Effector CD8-positive, alpha-beta T cell (primary cell): ENCODE results near the gene CMPK2.

Source experiments
- DNase-seq: peaks from one replicate; lab custom pipeline; 2025; lab: John Stamatoyannopoulos, UW

The CMPK2 gene

DNA sequence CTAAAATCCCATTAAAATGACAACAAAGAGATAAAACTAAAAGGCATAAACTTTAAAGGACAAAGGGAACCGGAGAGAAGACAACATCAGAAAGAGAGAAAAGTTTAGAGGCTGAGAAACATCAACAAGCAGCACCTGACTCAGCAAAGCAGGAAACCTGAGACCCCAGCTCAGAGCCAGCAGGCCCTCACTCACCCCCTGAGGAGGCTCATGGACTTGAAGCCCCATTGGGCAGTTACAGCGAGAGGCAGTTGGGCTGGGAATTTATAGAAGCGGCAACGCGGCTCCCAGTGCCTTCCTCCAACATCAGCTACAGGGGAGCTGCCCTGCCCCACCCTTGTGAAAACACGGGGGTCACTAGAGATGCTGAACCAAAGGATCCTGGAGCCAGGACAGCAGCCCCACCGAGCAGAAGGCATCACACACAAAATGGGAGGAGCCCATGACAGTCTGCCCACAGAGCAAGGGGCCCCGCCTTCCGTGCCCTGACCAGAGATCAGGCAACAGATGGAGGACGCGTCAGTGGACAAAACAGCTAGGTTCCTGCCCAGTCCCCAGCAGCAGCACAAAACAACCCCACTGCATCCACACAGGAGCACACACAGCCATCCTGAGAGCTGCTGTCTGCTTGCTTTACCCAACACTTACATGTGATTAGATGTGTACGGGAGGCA is 52.7 kb downstream of the CMPK2 start:
- DNase-seq = no peak

DNA sequence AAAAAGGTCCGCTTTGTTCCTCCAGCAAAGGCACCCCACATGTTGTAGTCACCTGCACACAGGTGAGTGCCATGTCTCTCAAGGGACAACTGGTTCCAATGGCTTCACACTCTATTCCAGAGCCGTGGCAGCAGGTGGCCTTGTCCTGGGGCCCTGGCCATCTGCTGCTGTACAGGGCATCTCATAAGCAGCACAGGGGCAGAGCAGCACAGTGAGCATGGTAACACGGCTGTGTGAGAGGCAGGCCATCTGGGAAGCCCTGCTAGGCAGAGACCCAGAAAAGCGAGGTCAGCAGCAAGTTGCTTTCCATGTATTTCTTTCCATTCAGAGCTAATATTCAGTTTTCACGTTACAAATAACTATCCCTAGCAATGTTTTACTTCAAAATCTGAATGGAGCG is 54.7 kb downstream of the CMPK2 start:
- DNase-seq = no peak

DNA sequence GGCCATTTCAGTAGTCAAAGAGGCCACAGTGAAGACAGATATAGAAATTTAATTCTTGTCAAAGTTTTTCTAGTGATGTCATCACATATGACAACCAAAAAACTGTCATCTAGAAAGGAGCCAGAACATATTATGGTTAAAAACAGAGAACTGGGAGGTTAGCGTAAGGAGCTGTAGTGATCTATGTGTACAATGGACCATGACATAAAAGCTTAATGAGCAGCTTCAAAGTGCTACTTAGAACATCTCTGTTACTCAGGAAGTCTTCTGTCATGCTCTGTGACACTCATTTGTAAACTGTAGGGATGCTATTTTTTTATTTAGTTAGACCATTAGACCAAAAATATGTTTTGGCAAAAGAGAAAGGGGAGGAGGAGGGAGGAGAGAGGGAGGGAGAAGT is 57.3 kb downstream of the CMPK2 start:
- DNase-seq = no peak

DNA sequence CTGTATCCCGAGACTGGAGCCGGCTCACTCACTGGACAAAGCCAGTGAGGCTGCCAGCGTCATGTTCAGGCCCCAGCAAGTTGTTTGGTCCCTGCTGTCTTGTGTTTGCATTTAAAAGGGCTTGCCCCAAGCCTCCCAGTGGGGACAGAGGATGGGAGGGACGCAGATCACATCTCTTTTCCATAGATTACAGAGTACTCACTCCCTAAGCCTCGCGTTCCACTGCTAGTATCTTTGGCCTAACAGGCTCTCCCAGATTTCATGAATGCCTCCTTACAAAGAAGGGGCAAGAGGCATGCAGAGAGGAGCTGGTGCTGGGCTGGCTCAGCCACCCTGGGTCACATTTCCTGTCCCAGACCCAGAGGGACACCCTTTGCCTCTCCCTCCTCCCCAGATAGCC is 59.1 kb downstream of the CMPK2 start:
- DNase-seq = no peak

DNA sequence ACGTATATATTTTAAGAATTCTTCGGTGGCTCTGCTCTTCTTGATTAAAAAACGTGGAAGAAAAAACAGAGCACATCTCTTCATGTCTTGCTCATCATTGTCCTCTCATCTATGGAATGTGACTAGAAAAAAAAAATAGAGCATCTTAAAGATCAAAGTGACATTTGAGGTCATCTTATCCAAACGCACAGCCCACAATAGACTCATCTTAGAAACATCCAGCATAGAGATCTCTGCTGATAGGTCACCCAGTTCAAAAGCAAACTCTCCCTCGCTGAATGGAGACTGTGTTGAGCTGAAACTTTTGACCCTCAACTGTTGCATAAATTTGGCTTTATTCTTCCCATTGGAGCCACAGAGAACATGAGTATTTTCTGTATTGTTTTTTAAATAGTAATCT is 65.2 kb downstream of the CMPK2 start:
- no peak for DNase-seq
